HepG2 (cell line): ENCODE results near the gene PMS1. TPM values are rescaled to one million over a fixed set of nuclear protein-coding genes. Genes with fewer than 3 reads are reported as not detected.

Source experiments
- ATAC-seq: fragments of 200-7000 bp; cut with Tn5 transposase; 3 replicates; pipeline ENCODE4 v1.9.1; 2020; ENCODE audit warnings: mild to moderate bottlenecking, moderate library complexity
- BruUV-seq: library from RNA; stranded (reverse); fragments of 400-500 nt; replicated peaks from 2 replicates; lab custom pipeline; 2021; lab: Mats Ljungman, UMichigan
- CTCF ChIA-PET: fragments of 300-600 bp; formaldehyde crosslinking; extraction: SDS; loops from one replicate; lab custom pipeline; 2021; ENCODE audit warnings: low total read pairs, inconsistent platforms, low intra/inter-chr PET ratio; lab: Yijun Ruan, JAX
- POLR2A ChIA-PET: fragments of 350-600 bp; sonication (Branson Sonifier 250); formaldehyde crosslinking; loops from one replicate; lab custom pipeline; 2020; ENCODE audit warnings: antibody characterized with exemption, inconsistent platforms; lab: Yijun Ruan, JAX
- DNase-seq: peaks from one replicate; pipeline ENCODE4 v3.0.0-alpha.2; 2015; ENCODE audit warnings: low spot score
- FAIRE-seq: peaks from 3 replicates; lab custom pipeline; 2011; peaks lifted over from hg19 to GRCh38; lab: Jason Lieb, UNC
- H2AFZ ChIP-seq: one replicate; pipeline ENCODE4 v1.6.1; 2011; ENCODE audit warnings: low read length, inconsistent platforms
- H3K27ac ChIP-seq: fragments of 300-600 bp; 3 replicates; pipeline ENCODE4 v1.8.0; 2011; ENCODE audit warnings: mixed run types, mild to moderate bottlenecking, mixed read lengths, low read length, inconsistent platforms; ENCODE audit not compliant: insufficient read depth; ENCODE audit errors: extremely low read length
- H3K27me3 ChIP-seq, 2 experiments: fragments of 200-600 bp in 1 of 2; 2 replicates in 1 of 2; 3 replicates in 1 of 2; pipeline versions ENCODE4 v1.6.0 to v1.8.0; 2011; ENCODE audit warnings: low read length in 2 of 2, mild to moderate bottlenecking in 2 of 2, moderate library complexity in 2 of 2, inconsistent platforms in 1 of 2; ENCODE audit not compliant: insufficient read depth in 2 of 2, control insufficient read depth in 1 of 2
- H3K36me3 ChIP-seq, 2 experiments: fragments of 200-600 bp in 1 of 2; replicated peaks in 1 of 2; 2 replicates in 1 of 2; 3 replicates in 1 of 2; pipeline versions ENCODE4 v1.5.1 to v1.8.0; 2011; ENCODE audit warnings: low read length in 2 of 2, inconsistent platforms in 1 of 2; ENCODE audit not compliant: insufficient read depth in 2 of 2, control insufficient read depth in 1 of 2
- H3K4me1 ChIP-seq: 2 replicates; pipeline ENCODE4 v1.5.1; 2012; ENCODE audit warnings: low read length, inconsistent platforms; ENCODE audit not compliant: insufficient read depth
- H3K4me2 ChIP-seq: 2 replicates; pipeline ENCODE4 v1.6.0; 2011; ENCODE audit warnings: low read depth, low read length, inconsistent platforms
- H3K4me3 ChIP-seq, 3 experiments: fragments of 200-600 bp in 1 of 3; sonication (generic), shearing (Covaris generic) in 1 of 3; replicated peaks in 1 of 3; 2 replicates each; pipeline ENCODE4 v1.5.1; 2011 to 2016; ENCODE audit warnings: low read length in 3 of 3, inconsistent platforms in 2 of 3, low read depth in 2 of 3, mild to moderate bottlenecking in 2 of 3, control low read depth in 1 of 3, mixed read lengths in 1 of 3; ENCODE audit not compliant: insufficient read depth in 1 of 3
- H3K79me2 ChIP-seq: one replicate; pipeline ENCODE4 v1.6.1; 2011; ENCODE audit warnings: low read length, inconsistent platforms; ENCODE audit not compliant: insufficient read depth
- H3K9ac ChIP-seq: 2 replicates; pipeline ENCODE4 v1.6.0; 2011; ENCODE audit warnings: mild to moderate bottlenecking, low read depth, low read length, inconsistent platforms; ENCODE audit not compliant: insufficient read depth
- H3K9me3 ChIP-seq: 2 replicates; pipeline ENCODE4 v1.5.1; 2012; ENCODE audit warnings: mild to moderate bottlenecking, low read length
- H4K20me1 ChIP-seq: 2 replicates; pipeline ENCODE4 v1.6.0; 2011; ENCODE audit warnings: inconsistent platforms, mild to moderate bottlenecking, low read length, moderate library complexity; ENCODE audit not compliant: insufficient read depth
- ADNP ChIP-seq: sonication (generic); formaldehyde crosslinking; IDR thresholded peaks from 2 replicates; pipeline ENCODE4 v1.4.0; 2020; ENCODE audit warnings: missing genetic modification reagents
- ATRX ChIP-seq: sonication (generic); formaldehyde crosslinking; IDR thresholded peaks from 2 replicates; pipeline ENCODE4 v1.4.0; 2020; ENCODE audit warnings: missing genetic modification reagents, borderline replicate concordance
- CREBL2 ChIP-seq: sonication (generic); formaldehyde crosslinking; IDR thresholded peaks from 2 replicates; pipeline ENCODE4 v1.8.1; 2023; ENCODE audit warnings: missing genetic modification reagents, mild to moderate bottlenecking, borderline replicate concordance
- DNMT3B ChIP-seq: conservative IDR thresholded peaks from 2 replicates; pipeline ENCODE4 v1.6.1; 2016; ENCODE audit warnings: missing biosample characterization, control low read depth
- HOXD1 ChIP-seq: sonication (generic); formaldehyde crosslinking; IDR thresholded peaks from 2 replicates; pipeline ENCODE4 v1.5.0; 2020; ENCODE audit warnings: missing genetic modification reagents
- LCORL ChIP-seq, 2 experiments: fragments of 450-650 bp in 1 of 2; sonication (generic) in 1 of 2; formaldehyde crosslinking in 1 of 2; IDR thresholded peaks; 2 replicates each; pipeline versions ENCODE4 v1.5.0 to v1.6.1; 2017 to 2020; ENCODE audit warnings: antibody characterized with exemption in 1 of 2, missing genetic modification reagents in 1 of 2
- MTF1 ChIP-seq: sonication (generic); formaldehyde crosslinking; IDR thresholded peaks from 2 replicates; pipeline ENCODE4 v1.5.0; 2020; ENCODE audit warnings: missing genetic modification reagents
- NR3C1 ChIP-seq: sonication (generic); formaldehyde crosslinking; IDR thresholded peaks from 2 replicates; pipeline ENCODE4 v1.4.0; 2020; ENCODE audit warnings: missing genetic modification reagents
- POGZ ChIP-seq: sonication (generic); formaldehyde crosslinking; IDR thresholded peaks from 2 replicates; pipeline ENCODE4 v1.4.0; 2020; ENCODE audit warnings: mild to moderate bottlenecking, missing genetic modification reagents
- ZFP91 ChIP-seq: sonication (generic); formaldehyde crosslinking; IDR thresholded peaks from 2 replicates; pipeline ENCODE4 v1.9.0; 2022; ENCODE audit warnings: missing genetic modification reagents, mild to moderate bottlenecking, borderline replicate concordance
- ZNF24 ChIP-seq: fragments of 450-650 bp; IDR thresholded peaks from 2 replicates; pipeline ENCODE4 v1.6.1; 2017; ENCODE audit warnings: antibody characterized with exemption, mild to moderate bottlenecking
- ZNF383 ChIP-seq: sonication (generic); formaldehyde crosslinking; IDR thresholded peaks from 2 replicates; pipeline ENCODE4 v1.4.0; 2020; ENCODE audit warnings: missing genetic modification reagents, mild to moderate bottlenecking, borderline replicate concordance
- ZNF484 ChIP-seq: sonication (generic); formaldehyde crosslinking; IDR thresholded peaks from 2 replicates; pipeline ENCODE4 v1.5.1; 2020; ENCODE audit warnings: mild to moderate bottlenecking, low read depth, missing genetic modification reagents, borderline replicate concordance
- ZNF670 ChIP-seq: sonication (generic); formaldehyde crosslinking; IDR thresholded peaks from 2 replicates; pipeline ENCODE4 v1.8.0; 2022; ENCODE audit warnings: mild to moderate bottlenecking, missing genetic modification reagents, borderline replicate concordance
- ZNF776 ChIP-seq: sonication (generic); formaldehyde crosslinking; IDR thresholded peaks from 2 replicates; pipeline ENCODE4 v1.4.0; 2020; ENCODE audit warnings: mild to moderate bottlenecking, missing genetic modification reagents
- WGBS: methylation state at CpG from one replicate; pipeline ENCODE4 v1.1.6; 2017; ENCODE audit warnings: low lambda C conversion rate; 5-methylcytosine and 5-hydroxymethylcytosine counted together
- in situ Hi-C: cut with HindIII; loops from 2 replicates; pipeline ENCODE4 v1.10.0; 2017; ENCODE audit warnings: low pct_unique_long_range_greater_than_20kb; ENCODE audit not compliant: extremely low pct_ligation_motif_present
- intact Hi-C: fragments of 100-400 bp; cut with micrococcal nuclease; formaldehyde crosslinking; loops from one replicate; pipeline ENCODE4 v1.10.0; 2022; ENCODE audit not compliant: unreplicated experiment
- polyA plus RNA-seq, 8 experiments: library from polyadenylated mRNA; depleted of rRNA in 3 of 8; stranded (reverse) in 7 of 8; unstranded in 1 of 8; fragments of >200 nt; fragmentation: Illumina TruSeq in 4 of 8; extraction: Trizol in 4 of 8; gene quantifications; 2 replicates each; pipeline versions ENCODE4 v1.2.1 to v1.2.3, GENCODE V29; 2011 to 2016; ENCODE audit warnings: low read depth in 4 of 8, missing spikeins in 1 of 8, mixed read lengths in 1 of 8; ENCODE audit not compliant: insufficient read depth in 1 of 8
- total RNA-seq, 5 experiments: library from RNA; depleted of rRNA; stranded (reverse); fragments of >200 nt; fragmentation: Illumina TruSeq; extraction: Trizol; gene quantifications; 2 replicates each; pipeline ENCODE4 v1.2.3, GENCODE V29; 2016; ENCODE audit warnings: low read depth in 1 of 5
- TF ChIP-seq, protein P1 (sequence below): sonication (generic); formaldehyde crosslinking; IDR thresholded peaks from 2 replicates; pipeline ENCODE4 v1.5.1; 2020; ENCODE audit warnings: mild to moderate bottlenecking, missing genetic modification reagents, borderline replicate concordance

Gene PMS1
- total and polyA plus RNA-seq, 2 of the 13 experiments (the other 11 are each of a cell fraction or from before 2014, with no cell fraction given), result 14.6 to 39.9 TPM

DNA sequence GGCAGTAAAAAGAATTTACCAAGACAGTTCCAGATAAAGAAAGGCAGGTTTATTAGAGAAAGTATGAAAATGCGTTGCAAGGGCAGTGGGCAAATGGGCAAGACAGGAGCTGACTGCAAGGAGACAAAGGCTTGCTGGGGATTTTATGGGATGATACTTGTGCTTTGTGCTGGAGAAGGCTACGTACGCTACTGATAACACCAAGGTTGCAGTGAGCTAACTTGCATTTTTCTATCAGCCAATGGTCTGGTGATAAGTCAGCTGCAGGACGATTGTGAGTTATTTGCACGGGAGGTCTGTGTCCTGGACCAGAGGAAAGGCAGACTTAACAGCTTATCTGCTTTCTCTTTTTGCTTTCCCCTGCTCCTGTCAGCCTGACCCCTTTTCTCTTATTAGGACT is 116.5 kb downstream of the PMS1 start:
- Histone ChIP-seq H3K27me3 (no peaks in the 10 kb centered on the region), H4K20me1 (no peaks in the 10 kb centered on the region), H3K27ac (no peak overlapping the region), H3K4me1 (peaks cover 5% of the 10 kb centered on the region; the same call in 1 of the 2 replicates), H3K79me2 (no peaks in the 10 kb centered on the region), H3K36me3 (no peaks in the 10 kb centered on the region), H3K4me3 (no peak overlapping the region), H3K9me3 (no peaks in the 10 kb centered on the region), H3K9ac (no peak overlapping the region)
- ChIA-PET CTCF (no interaction called here), POLR2A (no interaction called here)
- peak; percentile 36; the same call in 2 of the 3 replicates for ATAC-seq
- no peak for DNase-seq
- no TSS peak for BruUV-seq
- WGBS, result 12% methylated on average over 5 of the region's 5 CpGs
- intact Hi-C loops, result no loop called here
- no peak for TF ChIP-seq ZFP91 (CRISPR knock-in tag)
- TF ChIP-seq POGZ (CRISPR knock-in tag), result no peak
- TF ChIP-seq ATRX, result no peak
- no peak for TF ChIP-seq NR3C1 (CRISPR knock-in tag)
- TF ChIP-seq ZNF24, result no peak
- no peak for TF ChIP-seq ZNF383 (CRISPR knock-in tag)
- TF ChIP-seq, protein P1, sequence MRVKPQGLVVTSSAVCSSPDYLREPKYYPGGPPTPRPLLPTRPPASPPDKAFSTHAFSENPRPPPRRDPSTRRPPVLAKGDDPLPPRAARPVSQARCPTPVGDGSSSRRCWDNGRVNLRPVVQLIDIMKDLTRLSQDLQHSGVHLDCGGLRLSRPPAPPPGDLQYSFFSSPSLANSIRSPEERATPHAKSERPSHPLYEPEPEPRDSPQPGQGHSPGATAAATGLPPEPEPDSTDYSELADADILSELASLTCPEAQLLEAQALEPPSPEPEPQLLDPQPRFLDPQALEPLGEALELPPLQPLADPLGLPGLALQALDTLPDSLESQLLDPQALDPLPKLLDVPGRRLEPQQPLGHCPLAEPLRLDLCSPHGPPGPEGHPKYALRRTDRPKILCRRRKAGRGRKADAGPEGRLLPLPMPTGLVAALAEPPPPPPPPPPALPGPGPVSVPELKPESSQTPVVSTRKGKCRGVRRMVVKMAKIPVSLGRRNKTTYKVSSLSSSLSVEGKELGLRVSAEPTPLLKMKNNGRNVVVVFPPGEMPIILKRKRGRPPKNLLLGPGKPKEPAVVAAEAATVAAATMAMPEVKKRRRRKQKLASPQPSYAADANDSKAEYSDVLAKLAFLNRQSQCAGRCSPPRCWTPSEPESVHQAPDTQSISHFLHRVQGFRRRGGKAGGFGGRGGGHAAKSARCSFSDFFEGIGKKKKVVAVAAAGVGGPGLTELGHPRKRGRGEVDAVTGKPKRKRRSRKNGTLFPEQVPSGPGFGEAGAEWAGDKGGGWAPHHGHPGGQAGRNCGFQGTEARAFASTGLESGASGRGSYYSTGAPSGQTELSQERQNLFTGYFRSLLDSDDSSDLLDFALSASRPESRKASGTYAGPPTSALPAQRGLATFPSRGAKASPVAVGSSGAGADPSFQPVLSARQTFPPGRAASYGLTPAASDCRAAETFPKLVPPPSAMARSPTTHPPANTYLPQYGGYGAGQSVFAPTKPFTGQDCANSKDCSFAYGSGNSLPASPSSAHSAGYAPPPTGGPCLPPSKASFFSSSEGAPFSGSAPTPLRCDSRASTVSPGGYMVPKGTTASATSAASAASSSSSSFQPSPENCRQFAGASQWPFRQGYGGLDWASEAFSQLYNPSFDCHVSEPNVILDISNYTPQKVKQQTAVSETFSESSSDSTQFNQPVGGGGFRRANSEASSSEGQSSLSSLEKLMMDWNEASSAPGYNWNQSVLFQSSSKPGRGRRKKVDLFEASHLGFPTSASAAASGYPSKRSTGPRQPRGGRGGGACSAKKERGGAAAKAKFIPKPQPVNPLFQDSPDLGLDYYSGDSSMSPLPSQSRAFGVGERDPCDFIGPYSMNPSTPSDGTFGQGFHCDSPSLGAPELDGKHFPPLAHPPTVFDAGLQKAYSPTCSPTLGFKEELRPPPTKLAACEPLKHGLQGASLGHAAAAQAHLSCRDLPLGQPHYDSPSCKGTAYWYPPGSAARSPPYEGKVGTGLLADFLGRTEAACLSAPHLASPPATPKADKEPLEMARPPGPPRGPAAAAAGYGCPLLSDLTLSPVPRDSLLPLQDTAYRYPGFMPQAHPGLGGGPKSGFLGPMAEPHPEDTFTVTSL, result no peak
- no peak for TF ChIP-seq ADNP (CRISPR knock-in tag)
- TF ChIP-seq CREBL2 (CRISPR knock-in tag), result no peak
- no peak for TF ChIP-seq ZNF484 (CRISPR knock-in tag)
- TF ChIP-seq MTF1 (CRISPR knock-in tag), result no peak
- TF ChIP-seq LCORL (IDR thresholded peaks at IDR 0.05), result no peak
- TF ChIP-seq LCORL (CRISPR knock-in tag; IDR thresholded peaks at IDR 0.05), result no peak
- no peak for TF ChIP-seq ZNF776 (CRISPR knock-in tag)
- TF ChIP-seq DNMT3B (CRISPR knock-in tag), result no peak
- no peak for TF ChIP-seq HOXD1 (CRISPR knock-in tag)
- TF ChIP-seq ZNF670 (CRISPR knock-in tag), result no peak
- TF ChIP-seq, all 625 proteins: peak for 0
- in situ Hi-C loops, result no loop called here
- Histone ChIP-seq H2AFZ (peak overlapping the region; percentile 58), H3K4me2 (0 out of 2 replicates have a peak overlapping the region, but pooled peaks have one; percentile 18)
- no peak for FAIRE-seq
